ENCODE results near the gene CACNA1D. TPM values are rescaled to one million over a fixed set of nuclear protein-coding genes. Genes with fewer than 3 reads are reported as not detected.

The CACNA1D gene
- total RNA-seq, 2 donors from 2014 or later = 0.68 to 1.5 TPM

- ATAC-seq (ENCODE audit: insufficient number of reproducible peaks, low FRiP score, low read depth) = no peak
- Histone ChIP-seq H3K36me3 (no peaks in the 10 kb centered on the region), H3K27ac (no peak overlapping the region), H3K27me3 (replicated peaks; ENCODE audit: insufficient read depth) (no peaks in the 10 kb centered on the region), H3K9me3 (no peaks in the 10 kb centered on the region), H3K4me1 (ENCODE audit: control insufficient read depth in 1 of 2, low read depth in 2 of 2) (peaks cover 5 to 17% of the 10 kb centered on the region in 2 donors), H3K4me3 (no peak overlapping the region)
- DNase-seq (ENCODE audit: low spot score) = no peak
- TF ChIP-seq, protein P1, sequence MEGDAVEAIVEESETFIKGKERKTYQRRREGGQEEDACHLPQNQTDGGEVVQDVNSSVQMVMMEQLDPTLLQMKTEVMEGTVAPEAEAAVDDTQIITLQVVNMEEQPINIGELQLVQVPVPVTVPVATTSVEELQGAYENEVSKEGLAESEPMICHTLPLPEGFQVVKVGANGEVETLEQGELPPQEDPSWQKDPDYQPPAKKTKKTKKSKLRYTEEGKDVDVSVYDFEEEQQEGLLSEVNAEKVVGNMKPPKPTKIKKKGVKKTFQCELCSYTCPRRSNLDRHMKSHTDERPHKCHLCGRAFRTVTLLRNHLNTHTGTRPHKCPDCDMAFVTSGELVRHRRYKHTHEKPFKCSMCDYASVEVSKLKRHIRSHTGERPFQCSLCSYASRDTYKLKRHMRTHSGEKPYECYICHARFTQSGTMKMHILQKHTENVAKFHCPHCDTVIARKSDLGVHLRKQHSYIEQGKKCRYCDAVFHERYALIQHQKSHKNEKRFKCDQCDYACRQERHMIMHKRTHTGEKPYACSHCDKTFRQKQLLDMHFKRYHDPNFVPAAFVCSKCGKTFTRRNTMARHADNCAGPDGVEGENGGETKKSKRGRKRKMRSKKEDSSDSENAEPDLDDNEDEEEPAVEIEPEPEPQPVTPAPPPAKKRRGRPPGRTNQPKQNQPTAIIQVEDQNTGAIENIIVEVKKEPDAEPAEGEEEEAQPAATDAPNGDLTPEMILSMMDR (IDR thresholded peaks at IDR 0.05) = no peak
Measured at GRCh38 chr3:53731934-53732624, 237.7 kb downstream of the CACNA1D start.

DNA sequence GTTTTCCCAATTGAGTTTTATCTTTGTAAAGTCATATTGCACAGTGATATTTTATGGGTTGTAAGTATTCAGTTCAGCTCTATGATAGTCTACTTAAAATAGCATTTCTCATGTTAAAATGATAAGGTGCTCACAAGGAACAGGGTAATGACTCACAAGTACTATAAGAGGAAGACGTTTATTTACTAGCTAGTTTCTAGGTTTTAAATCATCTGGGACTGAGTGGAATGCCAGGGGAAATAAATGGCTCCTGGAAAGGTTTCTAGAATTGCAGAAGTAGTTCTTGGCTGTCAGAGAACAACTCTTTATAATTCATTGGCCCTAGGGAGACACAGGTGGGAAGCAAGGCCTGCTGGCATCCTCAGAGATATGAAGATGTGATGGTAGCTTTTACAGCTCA is 239.0 kb downstream of the CACNA1D start:
- TF ChIP-seq, protein P1 (IDR thresholded peaks at IDR 0.05) = no peak
- no peak for DNase-seq (ENCODE audit: low spot score)
- ATAC-seq (ENCODE audit: insufficient number of reproducible peaks, low FRiP score, low read depth) = no peak
- Histone ChIP-seq H3K4me3 (no peak overlapping the region), H3K4me1 (ENCODE audit: control insufficient read depth in 1 of 2, low read depth in 2 of 2) (peaks cover 5 to 17% of the 10 kb centered on the region in 2 donors), H3K36me3 (no peaks in the 10 kb centered on the region), H3K27me3 (replicated peaks; ENCODE audit: insufficient read depth) (no peaks in the 10 kb centered on the region), H3K27ac (no peak overlapping the region), H3K9me3 (no peaks in the 10 kb centered on the region)

DNA sequence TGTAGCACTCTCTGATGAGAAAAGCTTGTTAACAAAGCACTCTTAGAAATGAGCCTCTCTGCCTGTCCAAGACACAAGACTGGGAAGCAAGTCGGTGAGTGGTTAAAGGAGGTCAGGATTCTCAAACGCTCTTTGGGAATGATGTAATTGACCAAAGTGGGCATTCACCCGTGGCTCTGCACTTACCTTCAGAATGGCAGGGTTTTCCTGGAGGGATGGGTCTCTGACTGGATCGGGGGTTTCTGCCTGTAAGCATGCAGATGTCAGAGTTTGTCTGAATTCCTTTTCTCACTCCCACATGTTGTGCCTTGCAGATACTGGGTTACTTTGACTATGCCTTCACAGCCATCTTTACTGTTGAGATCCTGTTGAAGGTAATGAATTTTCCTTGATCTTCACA is 245.6 kb downstream of the CACNA1D start:
- Histone ChIP-seq H3K36me3 (no peaks in the 10 kb centered on the region), H3K9me3 (no peaks in the 10 kb centered on the region), H3K4me3 (no peak overlapping the region), H3K27me3 (replicated peaks; ENCODE audit: insufficient read depth) (no peaks in the 10 kb centered on the region), H3K4me1 (ENCODE audit: control insufficient read depth in 1 of 2, low read depth in 2 of 2) (no peaks in the 10 kb centered on the region), H3K27ac (no peak overlapping the region)
- ATAC-seq (ENCODE audit: insufficient number of reproducible peaks, low FRiP score, low read depth) (no peak), DNase-seq (ENCODE audit: low spot score) (no peak)
- TF ChIP-seq, protein P1 (IDR thresholded peaks at IDR 0.05) = no peak

DNA sequence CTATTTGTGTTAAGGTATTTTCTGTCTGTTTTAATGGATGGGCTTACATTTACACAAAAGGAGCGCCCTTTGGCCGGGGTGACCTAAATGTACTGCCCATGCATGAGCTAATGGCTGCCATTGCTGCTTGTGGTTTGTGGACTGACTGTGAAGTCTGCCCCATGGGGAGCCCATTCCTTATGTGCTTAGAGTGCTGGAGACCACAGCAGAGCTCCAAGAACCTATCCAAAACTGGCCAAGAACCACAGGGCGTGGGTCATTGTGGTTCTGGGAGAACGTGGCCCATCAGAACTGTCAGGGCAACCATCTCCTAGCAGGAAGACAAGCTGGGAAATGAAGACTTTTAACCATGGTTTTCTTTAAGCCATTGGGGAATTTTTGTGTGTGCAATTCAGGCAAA is 246.5 kb downstream of the CACNA1D start:
- Histone ChIP-seq H3K36me3 (no peaks in the 10 kb centered on the region), H3K27ac (no peak overlapping the region), H3K4me1 (ENCODE audit: control insufficient read depth in 1 of 2, low read depth in 2 of 2) (no peaks in the 10 kb centered on the region), H3K27me3 (replicated peaks; ENCODE audit: insufficient read depth) (no peaks in the 10 kb centered on the region), H3K4me3 (no peak overlapping the region), H3K9me3 (no peaks in the 10 kb centered on the region)
- TF ChIP-seq, protein P1 (IDR thresholded peaks at IDR 0.05) = no peak
- no peak for ATAC-seq (ENCODE audit: insufficient number of reproducible peaks, low FRiP score, low read depth)
- DNase-seq (ENCODE audit: low spot score) = no peak

- ATAC-seq (ENCODE audit: insufficient number of reproducible peaks, low FRiP score, low read depth) (no peak), DNase-seq (ENCODE audit: low spot score) (no peak)
- H3K4me3 ChIP-seq = no peak overlapping the region
- H3K27ac ChIP-seq = no peak overlapping the region
- no peaks in the 10 kb centered on the region for H3K4me1 ChIP-seq (ENCODE audit: control insufficient read depth in 1 of 2, low read depth in 2 of 2)
- no peaks in the 10 kb centered on the region for H3K9me3 ChIP-seq
- H3K36me3 ChIP-seq = no peaks in the 10 kb centered on the region
- no peaks in the 10 kb centered on the region for H3K27me3 ChIP-seq (replicated peaks; ENCODE audit: insufficient read depth)
- TF ChIP-seq, protein P1 (IDR thresholded peaks at IDR 0.05) = no peak
Measured at GRCh38 chr3:53744351-53744750, 249.9 kb downstream of the CACNA1D start.

Measured in thoracic aorta (tissue), 2 donors.